ENCODE data around the gene ABCA1. TPM values are rescaled to one million over a fixed set of nuclear protein-coding genes. Genes with fewer than 3 reads are reported as not detected.

Gene ABCA1
- total RNA-seq, 1 donor from 2014 or later = 20.8 TPM

DNA sequence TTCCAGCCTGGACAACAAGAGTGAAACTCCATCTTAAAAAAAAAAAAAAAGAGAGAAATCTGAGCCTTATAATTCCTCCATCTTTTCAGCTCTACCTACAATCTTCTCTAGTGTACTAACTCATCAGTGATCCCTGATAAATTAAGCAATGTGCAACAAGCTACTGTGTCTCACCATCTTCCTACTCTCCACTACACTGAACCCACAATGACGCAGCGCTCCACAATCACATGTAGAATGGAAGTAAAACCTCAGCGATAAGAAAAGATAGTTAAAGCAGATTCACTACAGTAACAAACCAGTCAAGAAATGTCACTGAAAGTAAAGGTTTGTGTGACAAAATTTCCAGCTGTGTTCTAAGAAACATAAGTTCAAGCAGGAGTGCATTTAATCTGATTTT is 13.5 kb downstream of the ABCA1 start:
- Mint-ChIP-seq H3K27me3 (no peaks in the 10 kb centered on the region), H3K4me3 (no peak overlapping the region), H3K9me3 (no peaks in the 10 kb centered on the region), H3K4me1 (ENCODE audit: unreplicated experiment) (peaks cover 27% of the 10 kb centered on the region), H3K27ac (no peak overlapping the region), H3K36me3 (peaks cover 4% of the 10 kb centered on the region)
- DNase-seq (ENCODE audit: extremely low spot score, unreplicated experiment) = no peak
- TF ChIP-seq, protein P1, sequence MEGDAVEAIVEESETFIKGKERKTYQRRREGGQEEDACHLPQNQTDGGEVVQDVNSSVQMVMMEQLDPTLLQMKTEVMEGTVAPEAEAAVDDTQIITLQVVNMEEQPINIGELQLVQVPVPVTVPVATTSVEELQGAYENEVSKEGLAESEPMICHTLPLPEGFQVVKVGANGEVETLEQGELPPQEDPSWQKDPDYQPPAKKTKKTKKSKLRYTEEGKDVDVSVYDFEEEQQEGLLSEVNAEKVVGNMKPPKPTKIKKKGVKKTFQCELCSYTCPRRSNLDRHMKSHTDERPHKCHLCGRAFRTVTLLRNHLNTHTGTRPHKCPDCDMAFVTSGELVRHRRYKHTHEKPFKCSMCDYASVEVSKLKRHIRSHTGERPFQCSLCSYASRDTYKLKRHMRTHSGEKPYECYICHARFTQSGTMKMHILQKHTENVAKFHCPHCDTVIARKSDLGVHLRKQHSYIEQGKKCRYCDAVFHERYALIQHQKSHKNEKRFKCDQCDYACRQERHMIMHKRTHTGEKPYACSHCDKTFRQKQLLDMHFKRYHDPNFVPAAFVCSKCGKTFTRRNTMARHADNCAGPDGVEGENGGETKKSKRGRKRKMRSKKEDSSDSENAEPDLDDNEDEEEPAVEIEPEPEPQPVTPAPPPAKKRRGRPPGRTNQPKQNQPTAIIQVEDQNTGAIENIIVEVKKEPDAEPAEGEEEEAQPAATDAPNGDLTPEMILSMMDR (conservative IDR thresholded peaks at IDR 0.05) = no peak

DNA sequence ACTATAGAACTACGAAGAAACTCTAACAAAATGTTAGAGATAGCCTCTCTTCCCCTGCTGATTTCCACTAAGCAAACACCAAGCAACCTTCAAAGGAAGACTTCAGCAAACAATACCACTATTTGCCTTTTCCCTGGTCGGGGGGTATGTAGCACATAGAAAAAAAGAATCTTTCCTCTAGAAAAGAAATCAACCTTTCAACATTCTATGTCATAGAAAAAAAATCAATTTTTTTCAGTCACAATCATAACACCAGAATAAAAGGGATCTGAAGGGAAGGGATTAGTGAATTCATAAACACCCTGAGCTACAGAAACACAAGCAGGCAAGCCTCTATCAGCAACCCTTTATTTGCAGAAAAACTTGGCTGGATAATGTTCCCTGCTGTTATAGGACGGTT is 15.3 kb downstream of the ABCA1 start:
- Mint-ChIP-seq H3K36me3 (peaks cover 4% of the 10 kb centered on the region), H3K27ac (no peak overlapping the region), H3K27me3 (no peaks in the 10 kb centered on the region), H3K4me3 (no peak overlapping the region), H3K4me1 (ENCODE audit: unreplicated experiment) (peaks cover 27% of the 10 kb centered on the region), H3K9me3 (no peaks in the 10 kb centered on the region)
- DNase-seq (ENCODE audit: extremely low spot score, unreplicated experiment) = no peak
- TF ChIP-seq, protein P1 (conservative IDR thresholded peaks at IDR 0.05) = no peak

DNA sequence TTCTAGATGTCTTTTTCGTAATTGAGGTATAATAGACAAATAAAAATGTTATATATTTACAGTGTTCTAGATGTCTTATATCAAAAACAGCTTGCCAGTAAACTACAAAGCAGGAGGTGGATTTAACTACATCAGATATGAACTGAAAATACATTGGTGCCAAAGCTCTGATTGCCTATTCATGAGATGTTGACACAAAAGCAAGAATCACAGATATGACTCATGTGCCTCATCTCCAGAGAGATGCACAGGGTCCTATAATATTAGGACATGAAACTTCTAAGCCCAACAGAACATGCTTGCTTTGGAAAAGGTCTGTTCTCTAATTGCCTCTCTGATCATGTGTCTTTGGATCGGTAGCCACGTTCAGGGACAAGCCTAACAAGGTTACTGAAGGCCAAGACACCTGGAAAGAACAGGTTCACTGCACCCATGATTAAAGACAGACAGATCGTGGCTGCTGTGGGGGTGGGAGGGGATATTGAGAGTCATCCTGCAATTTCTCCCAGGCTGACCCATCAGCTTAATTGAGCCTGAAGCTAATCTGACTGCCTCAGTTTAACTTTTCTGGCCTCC is 16.8 kb downstream of the ABCA1 start:
- H3K4me1 Mint-ChIP-seq (ENCODE audit: unreplicated experiment) = peaks cover 27% of the 10 kb centered on the region
- peaks cover 4% of the 10 kb centered on the region for H3K36me3 Mint-ChIP-seq
- TF ChIP-seq, protein P1 (conservative IDR thresholded peaks at IDR 0.05) = no peak
- no peak overlapping the region for H3K4me3 Mint-ChIP-seq
- no peak overlapping the region for H3K27ac Mint-ChIP-seq
- DNase-seq (ENCODE audit: extremely low spot score, unreplicated experiment) = no peak
- H3K9me3 Mint-ChIP-seq = no peaks in the 10 kb centered on the region
- no peaks in the 10 kb centered on the region for H3K27me3 Mint-ChIP-seq

DNA sequence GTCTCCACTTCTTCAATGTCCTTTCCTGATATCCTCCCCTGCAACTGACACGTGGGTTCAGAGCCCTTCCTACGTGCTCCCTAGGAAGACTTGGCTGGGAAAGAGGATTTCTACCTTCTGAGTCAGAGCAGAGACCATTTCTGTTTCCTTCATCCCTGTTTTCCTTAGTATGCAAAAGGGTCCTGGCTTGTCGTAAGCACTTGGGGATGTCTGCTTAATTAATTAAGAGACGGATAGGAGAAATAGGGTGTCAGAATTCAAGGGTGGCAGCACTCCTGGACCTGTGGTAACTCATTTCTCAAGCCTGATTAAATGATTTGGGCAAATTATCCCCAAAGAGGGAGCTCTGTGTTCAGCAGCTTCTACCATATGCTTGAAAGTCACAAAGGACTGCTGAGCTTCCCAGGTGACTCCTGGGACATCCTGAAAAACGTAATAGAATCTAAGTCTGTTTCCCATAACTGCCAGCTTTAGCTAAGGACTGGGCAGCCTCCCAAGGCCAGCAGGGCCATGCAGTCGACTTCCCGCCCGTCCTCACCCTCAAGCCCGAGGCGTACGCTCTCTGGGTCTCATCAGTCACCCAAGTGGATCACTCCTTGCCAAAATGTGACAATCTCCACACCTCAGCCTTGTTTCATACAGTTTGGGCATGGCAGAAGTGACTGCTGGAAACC is 20.5 kb downstream of the ABCA1 start:
- TF ChIP-seq, protein P1 (conservative IDR thresholded peaks at IDR 0.05) = no peak
- H3K4me3 Mint-ChIP-seq = no peak overlapping the region
- H3K27me3 Mint-ChIP-seq = no peaks in the 10 kb centered on the region
- H3K36me3 Mint-ChIP-seq = no peaks in the 10 kb centered on the region
- H3K4me1 Mint-ChIP-seq (ENCODE audit: unreplicated experiment) = peaks cover 17% of the 10 kb centered on the region
- no peaks in the 10 kb centered on the region for H3K9me3 Mint-ChIP-seq
- DNase-seq (ENCODE audit: extremely low spot score, unreplicated experiment) = no peak
- H3K27ac Mint-ChIP-seq = no peak overlapping the region

DNA sequence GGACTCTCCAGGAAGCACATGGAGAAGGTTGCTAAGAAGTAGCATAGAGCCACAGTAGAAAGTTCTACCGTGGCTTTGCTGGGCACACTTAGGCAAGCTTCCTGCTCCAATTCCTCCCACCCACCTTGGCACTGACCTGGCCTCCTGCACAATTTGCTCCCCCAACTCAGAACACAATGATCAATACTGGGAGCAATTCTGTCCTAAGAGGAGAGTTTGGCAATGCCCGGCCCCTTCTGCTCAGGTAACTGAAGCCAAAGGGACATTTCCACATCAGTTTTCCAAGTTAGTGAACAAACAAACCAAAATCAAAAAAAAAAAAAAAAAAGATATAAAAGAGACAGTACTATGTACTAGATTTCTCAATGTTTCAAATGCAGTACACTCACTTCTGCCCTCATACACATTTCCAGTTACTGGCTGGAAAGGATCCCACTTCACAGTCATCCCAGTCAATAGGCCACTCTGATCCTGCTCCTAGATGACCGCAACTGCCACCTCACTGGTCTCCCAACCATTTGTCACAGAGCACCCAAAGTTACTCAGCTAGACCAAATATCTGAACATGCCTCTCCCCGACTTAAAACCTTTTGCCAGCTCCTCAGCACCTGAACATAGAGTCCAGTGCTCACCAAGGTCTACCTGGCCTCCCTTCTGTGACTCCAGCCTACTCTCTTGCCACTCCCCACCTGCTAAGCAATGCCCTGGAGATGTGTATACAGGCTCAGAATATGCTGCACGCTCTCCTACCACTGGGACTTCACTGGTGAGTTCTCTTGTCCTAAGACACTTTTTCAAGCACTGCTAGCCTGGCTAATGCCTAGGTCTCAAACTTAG is 21.3 kb downstream of the ABCA1 start:
- TF ChIP-seq, protein P1 (conservative IDR thresholded peaks at IDR 0.05) = no peak
- Mint-ChIP-seq H3K4me3 (no peak overlapping the region), H3K9me3 (no peaks in the 10 kb centered on the region), H3K4me1 (ENCODE audit: unreplicated experiment) (peaks cover 10% of the 10 kb centered on the region), H3K27ac (no peak overlapping the region), H3K36me3 (no peaks in the 10 kb centered on the region), H3K27me3 (no peaks in the 10 kb centered on the region)
- no peak for DNase-seq (ENCODE audit: extremely low spot score, unreplicated experiment)
